Activated B cell treated with CpG ODN at 0.5 μM for 24 hours (primary cell): ENCODE results near the gene NLRP2B. TPM values are rescaled to one million over a fixed set of nuclear protein-coding genes. Genes with fewer than 3 reads are reported as not detected.

ENCODE experiments used
- ATAC-seq: fragments of 200-7000 bp; cut with Tn5 transposase; one replicate; pipeline ENCODE4 v1.10.0; 2021; ENCODE audit warnings: low read depth, mild to moderate bottlenecking, moderate library complexity
- CTCF ChIA-PET: fragments of 350-600 bp; sonication (Branson Sonifier 250); formaldehyde crosslinking; loops from one replicate; lab custom pipeline; 2021; ENCODE audit warnings: antibody characterized with exemption; lab: Charles Lee
- POLR2A ChIA-PET: fragments of 350-600 bp; sonication (Branson Sonifier 250); formaldehyde crosslinking; loops from one replicate; lab custom pipeline; 2021; ENCODE audit warnings: antibody characterized with exemption; lab: Charles Lee
- DNase-seq: peaks from one replicate; pipeline ENCODE4 v3.0.0; 2022
- H3K27ac Mint-ChIP-seq: one replicate; pipeline ENCODE4 v1.8.0; 2020; ENCODE audit warnings: mixed read lengths
- H3K27me3 Mint-ChIP-seq: one replicate; pipeline ENCODE4 v1.8.0; 2021; ENCODE audit warnings: mixed read lengths
- H3K36me3 Mint-ChIP-seq: one replicate; pipeline ENCODE4 v1.8.0; 2021; ENCODE audit warnings: low read depth, mixed read lengths
- H3K4me1 Mint-ChIP-seq: one replicate; pipeline ENCODE4 v1.8.0; 2021; ENCODE audit warnings: mixed read lengths
- H3K4me3 Mint-ChIP-seq: one replicate; pipeline ENCODE4 v1.8.0; 2020; ENCODE audit warnings: mild to moderate bottlenecking, mixed read lengths
- H3K9me3 Mint-ChIP-seq: one replicate; pipeline ENCODE4 v1.8.0; 2020; ENCODE audit warnings: mixed read lengths
- CTCF ChIP-seq: fragments of 200-600 bp; IDR thresholded peaks from one replicate; pipeline ENCODE4 v1.8.0; 2022; ENCODE audit warnings: antibody characterized with exemption, mild to moderate bottlenecking
- intact Hi-C: fragments of 100-400 bp; cut with micrococcal nuclease; formaldehyde crosslinking; loops from one replicate; pipeline ENCODE4 v1.15.1; 2024
- total RNA-seq: library from RNA; stranded (reverse); gene quantifications from 2 replicates; pipeline ENCODE4 v1.2.3, GENCODE V29; 2022

The NLRP2B gene
- total RNA-seq, 1 donor from 2014 or later, result not detected

- Mint-ChIP-seq H3K9me3 (peaks cover 11% of the 10 kb centered on the region), H3K4me1 (no peaks in the 10 kb centered on the region), H3K36me3 (no peaks in the 10 kb centered on the region), H3K27me3 (no peaks in the 10 kb centered on the region), H3K27ac (no peak overlapping the region), H3K4me3 (no peak overlapping the region)
- no peak for ATAC-seq
- no peak for TF ChIP-seq CTCF
- CTCF ChIA-PET, result no interaction called here
- intact Hi-C loops, result no loop called here
- no peak for DNase-seq
- POLR2A ChIA-PET, result no interaction called here
These were observed 4.7 kb downstream of the NLRP2B start for GRCh38 chrX:57675320-57675719.

GRCh38 chrX:57674861-57675260 is 5.2 kb downstream of the NLRP2B start:
- H3K27me3 Mint-ChIP-seq, result no peaks in the 10 kb centered on the region
- no peaks in the 10 kb centered on the region for H3K4me1 Mint-ChIP-seq
- ATAC-seq (no peak), DNase-seq (no peak)
- CTCF ChIA-PET, result no interaction called here
- intact Hi-C loops, result no loop called here
- no peak for TF ChIP-seq CTCF
- POLR2A ChIA-PET, result no interaction called here
- no peaks in the 10 kb centered on the region for H3K36me3 Mint-ChIP-seq
- peaks cover 11% of the 10 kb centered on the region for H3K9me3 Mint-ChIP-seq
- no peak overlapping the region for H3K27ac Mint-ChIP-seq
- no peak overlapping the region for H3K4me3 Mint-ChIP-seq

GRCh38 chrX:57669961-57670360 is 10.1 kb downstream of the NLRP2B start:
- DNase-seq (no peak), ATAC-seq (no peak)
- Mint-ChIP-seq H3K27me3 (no peaks in the 10 kb centered on the region), H3K36me3 (no peaks in the 10 kb centered on the region), H3K4me1 (no peaks in the 10 kb centered on the region), H3K4me3 (no peak overlapping the region), H3K27ac (no peak overlapping the region), H3K9me3 (peaks cover 8% of the 10 kb centered on the region)
- CTCF ChIA-PET, result no interaction called here
- POLR2A ChIA-PET, result no interaction called here
- no peak for TF ChIP-seq CTCF
- intact Hi-C loops, result no loop called here

GRCh38 chrX:57667010-57667409 is 13.1 kb downstream of the NLRP2B start:
- H3K27me3 Mint-ChIP-seq, result no peaks in the 10 kb centered on the region
- no peak for TF ChIP-seq CTCF
- H3K27ac Mint-ChIP-seq, result no peak overlapping the region
- intact Hi-C loops, result no loop called here
- POLR2A ChIA-PET, result no interaction called here
- H3K4me3 Mint-ChIP-seq, result no peak overlapping the region
- ATAC-seq, result no peak
- H3K36me3 Mint-ChIP-seq, result no peaks in the 10 kb centered on the region
- CTCF ChIA-PET, result no interaction called here
- DNase-seq, result no peak
- H3K4me1 Mint-ChIP-seq, result no peaks in the 10 kb centered on the region
- H3K9me3 Mint-ChIP-seq, result no peaks in the 10 kb centered on the region

GRCh38 chrX:57655065-57655464 is 25.0 kb downstream of the NLRP2B start:
- no peaks in the 10 kb centered on the region for H3K36me3 Mint-ChIP-seq
- no peaks in the 10 kb centered on the region for H3K9me3 Mint-ChIP-seq
- no peak for TF ChIP-seq CTCF
- no peaks in the 10 kb centered on the region for H3K27me3 Mint-ChIP-seq
- H3K4me1 Mint-ChIP-seq, result no peaks in the 10 kb centered on the region
- CTCF ChIA-PET, result no interaction called here
- DNase-seq, result no peak
- intact Hi-C loops, result no loop called here
- no peak overlapping the region for H3K4me3 Mint-ChIP-seq
- ATAC-seq, result no peak
- POLR2A ChIA-PET, result no interaction called here
- no peak overlapping the region for H3K27ac Mint-ChIP-seq
